Type B pancreatic cell (in vitro differentiated cells): ENCODE measurements around the gene PRRX1. TPM values are rescaled to one million over a fixed set of nuclear protein-coding genes. Genes with fewer than 3 reads are reported as not detected.

ENCODE experiments used
- DNase-seq: peaks from one replicate; pipeline ENCODE4 v3.0.0; 2021; ENCODE audit warnings: mixed read lengths; ENCODE audit not compliant: unreplicated experiment; ENCODE audit errors: extremely low spot score
- H3K27ac Mint-ChIP-seq: 2 replicates; pipeline ENCODE4 v1.8.0; 2021; ENCODE audit warnings: mild to moderate bottlenecking, mixed read lengths
- H3K27me3 Mint-ChIP-seq: 2 replicates; pipeline ENCODE4 v1.8.0; 2021; ENCODE audit warnings: mixed read lengths
- H3K36me3 Mint-ChIP-seq: 2 replicates; pipeline ENCODE4 v1.8.0; 2021; ENCODE audit warnings: mixed read lengths
- H3K4me1 Mint-ChIP-seq: one replicate; pipeline ENCODE4 v1.8.0; 2021; ENCODE audit warnings: mixed read lengths; ENCODE audit not compliant: unreplicated experiment
- H3K4me3 Mint-ChIP-seq: 2 replicates; pipeline ENCODE4 v1.8.0; 2021; ENCODE audit warnings: mild to moderate bottlenecking, mixed read lengths
- H3K9me3 Mint-ChIP-seq: 2 replicates; pipeline ENCODE4 v1.8.0; 2021; ENCODE audit warnings: mixed read lengths
- total RNA-seq: library from RNA; stranded (reverse); gene quantifications from 2 replicates; pipeline ENCODE4 v1.2.1, GENCODE V29; 2021; ENCODE audit warnings: low replicate concordance
- TF ChIP-seq, protein P1 (sequence below): fragments of 200-600 bp; sonication (generic); conservative IDR thresholded peaks from 2 replicates; pipeline ENCODE4 v1.5.0; 2021; ENCODE audit warnings: antibody characterized with exemption, mild to moderate bottlenecking

PRRX1 gene
- total RNA-seq, 1 donor from 2014 or later: 142 TPM

DNA sequence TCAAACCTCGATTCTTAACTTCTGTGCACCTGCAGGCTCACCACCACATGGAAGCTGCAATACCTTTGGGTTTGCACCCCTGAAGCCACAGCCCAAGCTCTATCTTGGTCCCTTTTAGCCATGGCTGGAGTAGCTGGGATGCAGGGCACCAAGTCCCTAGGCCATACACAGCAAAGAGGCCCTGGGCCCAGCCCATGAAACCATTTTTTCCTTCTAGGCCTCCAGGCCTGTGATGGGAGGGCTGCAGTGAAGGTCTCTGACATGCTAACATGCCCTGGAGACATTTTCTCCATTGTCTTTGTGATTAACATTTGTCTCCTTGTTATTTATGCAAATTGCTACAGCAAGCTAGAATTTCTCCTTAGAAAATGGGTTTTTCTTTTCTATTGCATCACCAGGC is 79.2 kb downstream of the PRRX1 start:
- Mint-ChIP-seq H3K4me1 (no peaks in the 10 kb centered on the region), H3K27me3 (peaks cover 20% of the 10 kb centered on the region), H3K9me3 (peaks cover 10% of the 10 kb centered on the region), H3K36me3 (no peaks in the 10 kb centered on the region), H3K27ac (no peak overlapping the region), H3K4me3 (no peak overlapping the region)
- TF ChIP-seq, protein P1, sequence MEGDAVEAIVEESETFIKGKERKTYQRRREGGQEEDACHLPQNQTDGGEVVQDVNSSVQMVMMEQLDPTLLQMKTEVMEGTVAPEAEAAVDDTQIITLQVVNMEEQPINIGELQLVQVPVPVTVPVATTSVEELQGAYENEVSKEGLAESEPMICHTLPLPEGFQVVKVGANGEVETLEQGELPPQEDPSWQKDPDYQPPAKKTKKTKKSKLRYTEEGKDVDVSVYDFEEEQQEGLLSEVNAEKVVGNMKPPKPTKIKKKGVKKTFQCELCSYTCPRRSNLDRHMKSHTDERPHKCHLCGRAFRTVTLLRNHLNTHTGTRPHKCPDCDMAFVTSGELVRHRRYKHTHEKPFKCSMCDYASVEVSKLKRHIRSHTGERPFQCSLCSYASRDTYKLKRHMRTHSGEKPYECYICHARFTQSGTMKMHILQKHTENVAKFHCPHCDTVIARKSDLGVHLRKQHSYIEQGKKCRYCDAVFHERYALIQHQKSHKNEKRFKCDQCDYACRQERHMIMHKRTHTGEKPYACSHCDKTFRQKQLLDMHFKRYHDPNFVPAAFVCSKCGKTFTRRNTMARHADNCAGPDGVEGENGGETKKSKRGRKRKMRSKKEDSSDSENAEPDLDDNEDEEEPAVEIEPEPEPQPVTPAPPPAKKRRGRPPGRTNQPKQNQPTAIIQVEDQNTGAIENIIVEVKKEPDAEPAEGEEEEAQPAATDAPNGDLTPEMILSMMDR: no peak
- DNase-seq: no peak

DNA sequence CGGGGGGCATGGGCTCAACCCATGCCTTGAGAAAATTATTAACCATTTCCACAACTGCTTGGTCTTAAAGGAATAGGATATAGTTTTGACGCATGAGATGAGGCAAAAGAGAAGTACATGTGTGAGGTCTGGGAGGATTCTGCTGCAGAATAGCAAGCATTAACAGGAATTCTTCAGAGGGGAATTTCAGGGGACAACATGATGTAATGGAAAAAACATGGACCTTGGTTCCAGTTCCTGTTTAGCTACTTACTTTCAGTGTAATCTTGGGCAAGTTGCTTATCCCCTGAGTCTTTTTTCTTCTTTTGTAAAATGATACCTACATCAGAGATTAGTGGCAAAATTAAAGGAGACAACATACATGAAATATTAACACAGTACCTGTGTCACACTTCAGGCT is 85.6 kb downstream of the PRRX1 start:
- Mint-ChIP-seq H3K27me3 (peaks cover 13% of the 10 kb centered on the region), H3K9me3 (no peaks in the 10 kb centered on the region), H3K4me1 (peaks cover 9% of the 10 kb centered on the region), H3K27ac (no peak overlapping the region), H3K36me3 (no peaks in the 10 kb centered on the region), H3K4me3 (no peak overlapping the region)
- DNase-seq: no peak
- TF ChIP-seq, protein P1: no peak

DNA sequence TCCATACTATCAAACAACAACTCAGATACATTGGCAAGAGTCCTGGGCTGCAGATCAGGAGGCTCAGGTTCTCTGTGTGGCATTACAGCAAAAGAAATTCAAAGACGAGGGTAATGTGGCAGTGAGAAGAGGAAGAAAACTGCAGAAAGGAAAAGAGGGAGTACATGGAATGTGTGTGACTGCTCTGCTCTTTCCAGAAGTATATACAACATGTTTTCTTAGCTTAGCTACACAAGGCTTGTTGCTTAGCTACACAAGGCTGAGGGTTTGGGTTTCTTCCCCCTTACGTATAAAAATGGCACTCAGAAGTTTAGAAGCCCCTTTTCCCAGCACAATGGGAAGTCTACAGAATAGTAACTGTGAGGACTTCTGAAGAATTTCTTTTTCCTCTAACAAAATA is 86.0 kb downstream of the PRRX1 start:
- Mint-ChIP-seq H3K4me3 (no peak overlapping the region), H3K27me3 (peaks cover 13% of the 10 kb centered on the region), H3K9me3 (no peaks in the 10 kb centered on the region), H3K4me1 (peaks cover 9% of the 10 kb centered on the region), H3K36me3 (no peaks in the 10 kb centered on the region), H3K27ac (no peak overlapping the region)
- DNase-seq: no peak
- TF ChIP-seq, protein P1: no peak

DNA sequence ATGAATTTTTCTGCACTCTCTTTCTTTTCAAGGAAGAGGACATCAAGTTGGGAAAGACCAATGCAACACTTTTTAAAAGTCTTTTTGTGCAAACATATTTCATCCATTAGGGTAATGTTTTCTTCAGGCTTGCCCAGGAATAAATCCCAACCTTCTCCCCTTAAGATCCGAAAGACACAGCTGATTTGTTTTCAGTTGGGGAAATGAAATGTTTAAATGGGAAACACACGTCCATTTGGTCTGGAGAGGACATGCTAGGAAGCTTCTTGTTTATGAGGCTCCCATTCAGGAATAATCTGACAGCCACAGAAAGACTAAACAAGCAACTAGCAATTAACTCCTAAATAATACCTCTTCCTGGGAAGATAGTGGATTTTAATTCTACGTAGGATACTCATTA is 91.9 kb downstream of the PRRX1 start:
- peaks cover 5% of the 10 kb centered on the region for H3K4me1 Mint-ChIP-seq
- no peak overlapping the region for H3K27ac Mint-ChIP-seq
- H3K4me3 Mint-ChIP-seq: no peak overlapping the region
- no peaks in the 10 kb centered on the region for H3K36me3 Mint-ChIP-seq
- TF ChIP-seq, protein P1: no peak
- H3K27me3 Mint-ChIP-seq: no peaks in the 10 kb centered on the region
- H3K9me3 Mint-ChIP-seq: no peaks in the 10 kb centered on the region
- DNase-seq: no peak

DNA sequence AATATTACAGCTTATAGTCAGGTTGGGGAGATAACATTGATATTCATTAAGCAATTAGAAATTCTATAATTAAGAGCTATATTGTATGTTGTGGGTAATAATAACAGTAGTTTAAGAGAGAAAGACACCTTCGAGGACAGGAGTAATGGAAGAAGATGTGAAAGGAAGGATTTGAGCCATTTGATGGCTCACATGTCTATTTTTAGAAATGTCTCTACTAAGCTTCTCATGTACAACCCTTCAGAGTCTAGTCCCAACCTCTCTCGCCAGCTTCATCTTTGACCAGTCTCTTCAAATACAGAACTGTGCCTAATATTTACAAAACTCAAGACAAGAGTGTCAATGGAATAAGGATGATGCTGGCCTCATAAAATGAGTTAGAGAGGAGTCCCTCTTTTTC is 95.1 kb downstream of the PRRX1 start:
- no peaks in the 10 kb centered on the region for H3K9me3 Mint-ChIP-seq
- DNase-seq: no peak
- peaks cover 5% of the 10 kb centered on the region for H3K4me1 Mint-ChIP-seq

More for the DNA sequence above, 95.1 kb downstream of the PRRX1 start:
- no peak overlapping the region for H3K27ac Mint-ChIP-seq
- no peaks in the 10 kb centered on the region for H3K27me3 Mint-ChIP-seq
- TF ChIP-seq, protein P1: no peak
- H3K4me3 Mint-ChIP-seq: no peak overlapping the region
- H3K36me3 Mint-ChIP-seq: no peaks in the 10 kb centered on the region
